Endothelial cell of umbilical vein (primary cell): ENCODE data around the gene ZNF783. TPM values are rescaled to one million over a fixed set of nuclear protein-coding genes. Genes with fewer than 3 reads are reported as not detected.

Source experiments
- BruUV-seq: library from RNA; stranded (reverse); fragments of 400-500 nt; replicated peaks from 2 replicates; lab custom pipeline; 2021; lab: Mats Ljungman, UMichigan
- CTCF ChIA-PET: fragments of 300-600, 350-600 bp; sonication (Branson Sonifier 250); formaldehyde crosslinking; loops from one replicate; lab custom pipeline; 2021; ENCODE audit warnings: antibody characterized with exemption, inconsistent platforms; lab: Charles Lee
- POLR2A ChIA-PET: fragments of 300-600, 350-600 bp; sonication (Branson Sonifier 250); formaldehyde crosslinking; loops from one replicate; lab custom pipeline; 2021; ENCODE audit warnings: antibody characterized with exemption, inconsistent platforms; lab: Charles Lee
- DNase-seq: peaks from one replicate; pipeline ENCODE4 v3.0.0-alpha.2; 2011; ENCODE audit warnings: low read depth, low spot score
- FAIRE-seq: peaks from 2 replicates; lab custom pipeline; 2011; peaks lifted over from hg19 to GRCh38; lab: Jason Lieb, UNC
- H2AFZ ChIP-seq: 2 replicates; pipeline ENCODE4 v1.6.0; 2012; ENCODE audit warnings: low read depth, low read length, control low read depth, inconsistent platforms
- H3K27ac ChIP-seq: 2 replicates; pipeline ENCODE4 v1.5.1; 2011; ENCODE audit warnings: low read depth, mild to moderate bottlenecking, control low read depth, low read length, moderate library complexity; ENCODE audit not compliant: insufficient read depth
- H3K27me3 ChIP-seq, 2 experiments: 2 replicates each; pipeline versions ENCODE4 v1.6.0 to v1.6.1; 2011; ENCODE audit warnings: low read length in 2 of 2, mixed read lengths in 1 of 2; ENCODE audit not compliant: control insufficient read depth in 2 of 2, insufficient read depth in 2 of 2
- H3K36me3 ChIP-seq, 2 experiments: 2 replicates in 1 of 2; 3 replicates in 1 of 2; pipeline ENCODE4 v1.5.1; 2011; ENCODE audit warnings: low read length in 2 of 2, mild to moderate bottlenecking in 1 of 2, moderate library complexity in 1 of 2; ENCODE audit not compliant: control insufficient read depth in 2 of 2, insufficient read depth in 2 of 2; ENCODE audit errors: extremely low read depth in 1 of 2
- H3K4me1 ChIP-seq: 3 replicates; pipeline ENCODE4 v1.5.1; 2011; ENCODE audit warnings: mild to moderate bottlenecking, low read length; ENCODE audit not compliant: control insufficient read depth, insufficient read depth; ENCODE audit errors: extremely low read depth
- H3K4me2 ChIP-seq: 2 replicates; pipeline ENCODE4 v1.6.1; 2011; ENCODE audit warnings: low read length, control low read depth, mixed read lengths; ENCODE audit not compliant: insufficient read depth
- H3K4me3 ChIP-seq, 3 experiments: fragments of 200-600 bp in 1 of 3; sonication (generic), shearing (Covaris generic) in 1 of 3; replicated peaks in 1 of 3; 2 replicates each; pipeline ENCODE4 v1.5.1; 2011 to 2016; ENCODE audit warnings: control low read depth in 3 of 3, low read length in 3 of 3, mild to moderate bottlenecking in 2 of 3, inconsistent platforms in 1 of 3, low read depth in 1 of 3, moderate library complexity in 1 of 3; ENCODE audit not compliant: insufficient read depth in 1 of 3
- H3K79me2 ChIP-seq: 2 replicates; pipeline ENCODE4 v1.6.0; 2012; ENCODE audit warnings: low read length, inconsistent platforms; ENCODE audit not compliant: control insufficient read depth, insufficient read depth
- H3K9ac ChIP-seq: replicated peaks from 2 replicates; pipeline ENCODE3; 2011; ENCODE audit warnings: low read length, control low read depth; ENCODE audit not compliant: insufficient read depth; ENCODE audit errors: extremely low read depth
- H3K9me1 ChIP-seq: replicated peaks from 3 replicates; pipeline ENCODE4 v1.6.0; 2011; ENCODE audit warnings: mild to moderate bottlenecking, low read length; ENCODE audit not compliant: control insufficient read depth, insufficient read depth; ENCODE audit errors: extremely low read depth
- H3K9me3 ChIP-seq: replicated peaks from 2 replicates; pipeline ENCODE4 v1.5.1; 2012; ENCODE audit warnings: low read length, inconsistent platforms; ENCODE audit not compliant: control insufficient read depth, insufficient read depth
- H4K20me1 ChIP-seq: replicated peaks from 2 replicates; pipeline ENCODE3; 2011; ENCODE audit warnings: mild to moderate bottlenecking, low read length; ENCODE audit not compliant: control insufficient read depth, insufficient read depth; ENCODE audit errors: extremely low read depth
- CTCF ChIP-seq, 2 donors: IDR thresholded peaks; 1 replicate in 1 of 2; 2 replicates in 1 of 2; pipeline ENCODE4 v1.5.1; 2011; ENCODE audit warnings: low read length in 2 of 2, mild to moderate bottlenecking in 2 of 2, moderate library complexity in 2 of 2, control low read depth in 1 of 2, inconsistent platforms in 1 of 2, low read depth in 1 of 2; ENCODE audit not compliant: insufficient read depth in 1 of 2; ENCODE audit errors: extremely low read depth in 1 of 2
- FOS ChIP-seq: IDR thresholded peaks from 2 replicates; pipeline ENCODE4 v1.6.1; 2011; ENCODE audit warnings: mild to moderate bottlenecking, low read length, moderate library complexity, borderline replicate concordance; ENCODE audit not compliant: insufficient read depth
- MAX ChIP-seq: IDR thresholded peaks from 2 replicates; pipeline ENCODE4 v1.6.1; 2011; ENCODE audit not compliant: insufficient read depth, insufficient read length
- MYC ChIP-seq: IDR thresholded peaks from one replicate; pipeline ENCODE4 v1.6.1; 2011; ENCODE audit warnings: mild to moderate bottlenecking, low read depth, low read length
- dilution Hi-C: fragments of 300-500 bp; cut with MboI; formaldehyde crosslinking; loops from one replicate; pipeline ENCODE4 v1.15.0; 2019; ENCODE audit warnings: low sequenced_read_pairs; ENCODE audit not compliant: extremely low pct_ligation_motif_present
- intact Hi-C: fragments of 100-400 bp; cut with micrococcal nuclease; formaldehyde crosslinking; loops from one replicate; pipeline ENCODE4 v1.10.0; 2022
- polyA plus RNA-seq, 4 experiments: library from polyadenylated mRNA; depleted of rRNA in 3 of 4; stranded (reverse) in 3 of 4; unstranded in 1 of 4; fragments of >200 nt; gene quantifications; 2 replicates each; pipeline versions ENCODE4 v1.2.1 to v1.2.3, GENCODE V29; 2011 to 2012; ENCODE audit warnings: missing spikeins in 1 of 4
- total RNA-seq: library from RNA; stranded (reverse); gene quantifications from 2 replicates; pipeline ENCODE4 v1.2.3, GENCODE V29; 2021

The ZNF783 gene
- total and polyA plus RNA-seq, 2 donors (not counting 3 experiments of a cell fraction or from before 2014, with no cell fraction given), result 7.3 to 9.8 TPM

GRCh38 chr7:149294634-149295480, 32.9 kb downstream of the ZNF783 start:
- no peak for FAIRE-seq
- no TSS peak for BruUV-seq

More at GRCh38 chr7:149294634-149295480, 32.9 kb downstream of the ZNF783 start:
- Histone ChIP-seq H3K79me2 (no peaks in the 10 kb centered on the region), H3K27ac (no peak overlapping the region), H3K36me3 (no peaks in the 10 kb centered on the region), H3K9me3 (no peaks in the 10 kb centered on the region), H3K4me3 (no peak overlapping the region), H3K4me1 (no peaks in the 10 kb centered on the region), H3K4me2 (no peak overlapping the region), H4K20me1 (no peaks in the 10 kb centered on the region), H3K9me1 (no peaks in the 10 kb centered on the region), H2AFZ (no peak overlapping the region), H3K9ac (no peak overlapping the region), H3K27me3 (no peaks in the 10 kb centered on the region)
- intact Hi-C loops (no loop called here), dilution Hi-C loops (no loop called here)
- no peak for TF ChIP-seq CTCF (IDR thresholded peaks at IDR 0.05; ENCODE audit: extremely low read depth in 1 of 2, insufficient read depth in 1 of 2, low read depth in 1 of 2, low read length in 2 of 2)
- no peak for TF ChIP-seq MYC
- no peak for TF ChIP-seq FOS
- TF ChIP-seq MAX, result no peak
- ChIA-PET POLR2A (no interaction called here), CTCF (interaction anchor here (0.6 kb wide), 1 partner anchor 15 kb away, joined by 3 read pairs; no protein-coding TSS in a partner anchor)
- no peak for DNase-seq
